GM19351 (cell line): ENCODE results near the gene LHFPL5.

Source experiments
- ATAC-seq: cut with Tn5 transposase; IDR thresholded peaks from one replicate; pipeline ENCODE4 v1.9.1; 2021; ENCODE audit warnings: mild to moderate bottlenecking, moderate library complexity; ENCODE audit not compliant: unreplicated experiment

Gene LHFPL5

GRCh38 chr6:35790683-35791082, 14.5 kb upstream of the LHFPL5 start:
- ATAC-seq: no peak

DNA sequence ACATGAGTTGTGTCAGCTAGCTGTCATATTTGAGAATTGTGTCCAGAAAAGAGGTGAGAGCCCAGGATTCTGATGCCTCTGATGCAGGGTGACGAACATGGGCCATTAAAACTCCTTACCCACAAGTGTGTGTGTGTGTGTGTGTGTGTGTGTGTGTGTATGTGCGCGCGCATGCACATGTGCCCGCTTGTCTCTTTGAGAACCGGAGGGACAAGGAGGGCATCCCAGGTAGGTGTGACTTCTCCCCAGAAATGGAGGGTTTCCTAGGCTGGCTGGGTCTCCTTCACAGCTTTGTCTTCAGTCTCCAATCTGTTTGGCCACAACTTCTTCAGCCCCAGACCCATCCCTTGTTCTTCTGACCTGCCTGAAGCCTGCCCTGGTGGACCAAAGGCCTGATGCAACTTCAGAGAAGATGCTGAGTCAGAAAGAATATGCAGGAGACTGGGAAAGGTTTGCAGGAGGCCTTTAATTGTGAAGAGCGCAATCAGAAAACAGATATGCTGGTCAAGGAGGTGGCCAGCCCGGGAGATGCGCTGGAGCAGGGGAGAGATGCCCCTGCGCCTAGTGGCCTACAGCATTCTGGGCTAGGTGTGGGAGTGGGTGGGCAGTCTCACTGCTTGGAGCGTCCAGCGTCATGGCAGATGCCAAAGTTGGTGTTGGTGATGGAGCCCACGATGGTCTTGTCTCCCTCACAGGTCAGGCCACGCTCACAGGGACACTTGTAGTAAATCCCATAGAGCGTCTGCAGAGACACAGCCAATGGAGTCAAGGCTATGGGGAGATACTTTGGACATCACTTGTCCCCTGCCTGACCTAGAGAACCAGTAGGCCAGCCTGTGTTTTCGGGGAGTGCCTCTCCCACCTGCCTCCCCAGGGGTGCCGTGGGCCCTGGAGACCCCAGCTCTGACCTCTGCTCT, 10.4 kb upstream of the LHFPL5 start:
- no peak for ATAC-seq

DNA sequence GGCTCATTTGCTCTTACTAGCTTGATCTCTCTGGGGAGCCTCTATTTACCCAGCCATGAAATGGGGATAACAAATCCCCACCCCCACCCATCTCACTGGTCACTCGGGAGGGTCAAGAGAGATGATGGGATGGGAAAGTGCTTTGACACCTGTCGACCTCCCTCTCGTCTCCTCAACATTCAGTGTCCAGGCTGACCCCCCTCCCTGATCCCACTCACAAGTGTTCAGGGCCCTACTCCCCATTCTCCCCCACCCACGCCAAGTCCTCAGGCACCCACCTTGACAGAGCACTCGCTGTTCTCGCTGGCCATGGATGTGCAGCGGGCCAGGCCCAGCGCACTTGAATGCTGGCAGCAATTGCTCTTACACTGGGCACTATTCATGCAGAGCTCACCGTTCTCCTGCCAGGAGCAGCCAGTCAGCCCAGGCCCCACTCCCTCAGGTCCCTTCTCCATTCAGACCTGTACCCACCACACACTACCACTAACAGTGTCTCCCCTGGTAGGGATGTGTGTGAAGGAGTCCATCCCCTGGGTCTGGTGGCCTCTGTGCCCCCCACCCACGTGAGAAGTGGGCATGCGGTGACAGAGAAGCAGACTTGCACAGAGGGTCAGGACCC, 9.6 kb upstream of the LHFPL5 start:
- no peak for ATAC-seq

DNA sequence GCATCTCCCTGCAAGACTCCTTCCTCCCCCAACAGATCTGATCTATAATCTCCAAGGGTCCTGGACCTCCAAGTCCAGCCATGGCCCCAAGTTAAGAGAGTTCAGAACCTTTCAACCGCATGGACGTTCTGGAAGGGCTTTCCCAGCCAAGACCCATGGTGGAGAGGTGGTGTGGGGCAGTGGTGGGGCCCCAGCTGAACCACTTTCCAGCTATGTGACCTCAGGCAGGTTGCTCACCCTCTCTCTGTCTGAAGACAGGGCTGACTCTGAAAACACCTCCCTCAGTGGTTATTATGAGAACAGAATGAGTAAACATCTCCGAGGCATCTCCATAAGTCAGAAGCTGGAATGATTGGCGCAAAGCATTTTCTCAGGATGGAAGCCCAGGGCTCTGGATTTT, 8.9 kb upstream of the LHFPL5 start:
- ATAC-seq: no peak

DNA sequence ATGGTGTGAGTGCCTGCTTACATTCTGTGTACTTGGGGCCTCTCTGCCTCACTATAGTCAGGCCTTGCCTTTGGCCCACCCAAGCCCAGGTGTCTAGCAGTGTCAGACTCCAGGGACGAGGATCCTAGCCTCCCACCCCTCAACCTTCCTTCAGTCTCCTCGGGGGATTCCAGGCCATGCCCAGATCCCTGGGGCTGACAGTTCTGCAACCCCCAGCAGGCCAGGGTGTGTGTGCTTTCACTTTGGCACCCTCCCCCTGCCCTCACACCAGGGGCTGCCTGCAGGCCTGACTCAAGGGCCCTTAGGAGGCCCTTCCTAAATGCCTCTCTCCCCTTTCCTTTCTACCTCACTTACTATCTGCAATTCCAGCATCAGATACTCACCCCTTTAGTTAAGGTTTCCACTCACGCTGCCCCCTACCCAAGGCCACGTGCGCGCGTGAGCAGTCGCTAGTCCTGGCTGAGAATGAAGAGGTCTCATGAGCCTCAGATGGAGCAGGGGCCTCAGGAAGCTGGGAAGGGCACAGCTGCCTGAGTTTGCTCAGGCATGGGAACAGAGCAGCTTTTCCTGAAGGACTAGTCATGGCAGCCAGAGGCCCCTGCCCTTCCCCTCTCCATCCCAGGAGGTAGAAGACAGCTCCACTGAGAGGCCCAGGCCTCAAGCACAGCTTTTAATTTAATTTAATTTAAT, 7.2 kb upstream of the LHFPL5 start:
- no peak for ATAC-seq

- ATAC-seq: no peak
Measured at GRCh38 chr6:35798706-35799105, 6.4 kb upstream of the LHFPL5 start.

- ATAC-seq: no peak
Measured at GRCh38 chr6:35801148-35801547, 4.0 kb upstream of the LHFPL5 start.

DNA sequence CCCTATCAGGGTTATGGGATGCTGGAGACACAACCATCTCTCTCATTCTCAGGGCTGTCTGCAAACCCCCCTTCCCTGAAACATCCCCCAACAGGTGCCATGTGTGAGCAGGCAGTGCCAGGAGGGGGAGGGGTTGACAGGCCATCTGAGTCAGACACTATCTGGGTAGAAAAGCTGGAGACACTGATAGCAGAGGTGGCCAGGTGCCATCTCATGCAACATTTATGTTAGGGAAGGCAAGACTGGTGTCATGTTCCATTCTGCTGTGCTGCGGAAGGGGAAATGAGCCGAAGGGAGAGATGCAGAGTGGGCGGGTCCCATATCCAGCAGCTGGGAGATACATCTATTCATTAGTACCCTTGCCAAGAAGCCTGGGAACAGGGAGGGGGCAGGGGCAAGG, 3.5 kb downstream of the LHFPL5 start:
- ATAC-seq: no peak

GRCh38 chr6:35809809-35810208, 4.7 kb downstream of the LHFPL5 start:
- no peak for ATAC-seq

DNA sequence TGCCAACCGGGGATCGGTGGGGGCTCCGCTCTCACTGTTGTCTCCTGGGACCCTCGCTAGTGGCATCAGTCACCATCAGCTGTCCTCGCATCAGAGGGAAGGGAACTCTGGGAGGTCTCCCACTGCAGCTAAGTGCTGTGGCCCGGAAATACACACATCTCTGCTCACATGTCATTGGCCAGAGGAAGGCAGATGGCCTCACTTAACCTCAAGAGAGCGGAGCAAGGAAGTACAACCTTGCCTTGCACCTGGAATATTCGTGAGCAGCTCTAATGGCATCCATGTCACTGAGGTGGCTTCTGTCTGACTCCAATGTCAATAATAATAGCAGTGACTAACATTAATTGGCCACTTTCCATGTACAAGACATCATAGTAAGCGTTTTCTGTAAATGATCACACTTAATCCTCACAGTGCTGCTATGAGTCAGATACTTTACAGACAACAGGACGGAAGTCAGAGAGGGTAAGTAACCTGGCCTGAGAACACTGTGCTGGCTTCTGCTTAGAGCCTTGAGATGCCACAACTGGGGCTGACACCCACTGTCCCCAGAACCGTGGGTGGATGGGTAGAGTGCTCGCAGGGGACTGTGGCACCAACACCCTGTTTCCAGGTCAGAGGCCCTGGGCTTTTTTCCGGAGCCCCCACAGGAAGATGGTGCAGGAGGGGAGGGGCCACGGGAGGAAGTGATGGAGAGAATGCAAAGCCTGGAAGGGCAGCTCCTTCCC, 6.0 kb downstream of the LHFPL5 start:
- ATAC-seq: no peak

- ATAC-seq: no peak
Measured at GRCh38 chr6:35811699-35811995, 6.5 kb downstream of the LHFPL5 start.

DNA sequence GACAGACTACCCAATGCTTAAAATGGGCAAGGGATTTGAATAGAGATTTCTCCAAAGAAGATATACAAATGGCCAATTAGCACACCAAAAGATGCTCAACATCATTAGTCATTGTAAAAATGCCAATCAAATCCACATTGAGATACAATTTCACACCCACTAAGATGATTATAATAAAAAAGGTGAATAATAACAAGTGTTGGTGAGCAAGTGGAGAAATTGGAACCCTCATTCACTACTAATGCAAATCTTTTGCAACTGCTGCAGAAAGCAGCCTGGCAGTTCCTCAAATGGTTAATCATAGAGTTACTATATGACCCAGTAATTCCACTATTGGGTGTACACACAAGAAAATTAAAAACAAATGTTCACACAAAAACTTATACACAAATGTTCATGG, 12.4 kb downstream of the LHFPL5 start:
- no peak for ATAC-seq

DNA sequence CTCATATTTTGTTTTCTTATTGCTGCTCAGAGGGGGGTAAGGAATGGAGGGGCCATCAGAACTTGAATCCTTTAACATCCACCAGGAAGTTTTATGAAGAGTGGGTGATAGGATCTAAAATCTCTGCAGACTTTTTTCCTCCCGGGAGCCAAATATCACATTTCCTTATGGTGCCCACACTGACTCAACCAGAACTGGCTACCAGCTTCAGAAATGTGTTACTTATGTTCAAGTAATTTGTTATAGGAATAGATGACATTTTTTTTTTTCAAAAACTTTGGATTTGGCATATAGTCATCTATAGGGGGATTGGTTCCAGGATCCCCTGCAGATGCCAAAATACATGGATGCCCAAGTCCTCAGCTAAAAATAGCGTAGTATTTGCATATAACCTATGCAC, 18.4 kb downstream of the LHFPL5 start:
- ATAC-seq: no peak

DNA sequence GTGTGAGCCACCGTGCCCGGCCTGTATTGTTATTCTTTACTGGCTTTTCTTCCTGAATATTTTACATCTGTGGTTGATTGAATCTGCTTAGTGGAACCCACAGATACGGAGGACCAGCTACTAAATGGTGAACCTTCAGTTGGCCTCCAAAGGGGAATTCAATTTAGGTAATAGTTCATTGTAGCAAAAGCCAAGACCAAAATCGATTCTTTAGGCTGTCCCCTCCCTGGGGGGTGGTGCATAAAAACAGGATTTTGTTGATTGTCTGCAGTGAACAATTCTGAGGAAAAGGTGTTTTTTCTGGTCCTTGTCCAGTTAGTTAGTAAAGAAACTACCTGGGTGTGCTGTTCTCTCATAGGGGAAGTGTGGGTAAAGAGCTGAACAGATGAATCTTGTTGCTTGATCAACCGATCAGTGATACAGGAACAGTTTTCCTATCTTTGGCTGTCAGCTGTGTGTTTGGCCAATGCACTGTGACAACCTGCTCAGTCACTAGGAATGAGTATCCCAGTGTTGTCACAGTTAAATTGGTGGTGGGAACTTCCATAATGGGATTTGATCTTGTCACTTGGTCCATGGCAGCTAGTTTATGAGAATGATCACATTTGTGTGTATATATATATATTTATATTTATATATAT, 19.5 kb downstream of the LHFPL5 start:
- ATAC-seq: no peak

DNA sequence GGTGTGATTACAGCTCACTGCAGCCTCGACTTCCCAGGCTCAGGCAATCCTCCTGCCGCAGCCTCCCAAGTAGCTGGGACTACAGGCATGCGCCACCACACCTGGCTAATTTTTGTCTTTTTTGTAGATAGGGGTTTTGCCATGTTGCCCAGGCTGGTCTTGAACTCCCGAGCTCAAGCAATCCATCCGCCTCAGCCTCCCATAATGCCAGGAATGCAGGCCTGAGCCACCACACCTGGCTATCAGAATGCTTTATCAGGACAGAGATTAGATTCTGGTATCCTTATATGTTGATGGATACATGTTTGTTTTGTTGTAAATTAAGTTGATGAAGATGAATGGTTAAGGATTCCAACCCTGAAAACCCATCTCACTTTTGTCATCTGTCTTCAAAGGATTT, 24.2 kb downstream of the LHFPL5 start:
- no peak for ATAC-seq

GRCh38 chr6:35831257-35832007, 26.3 kb downstream of the LHFPL5 start:
- no peak for ATAC-seq

DNA sequence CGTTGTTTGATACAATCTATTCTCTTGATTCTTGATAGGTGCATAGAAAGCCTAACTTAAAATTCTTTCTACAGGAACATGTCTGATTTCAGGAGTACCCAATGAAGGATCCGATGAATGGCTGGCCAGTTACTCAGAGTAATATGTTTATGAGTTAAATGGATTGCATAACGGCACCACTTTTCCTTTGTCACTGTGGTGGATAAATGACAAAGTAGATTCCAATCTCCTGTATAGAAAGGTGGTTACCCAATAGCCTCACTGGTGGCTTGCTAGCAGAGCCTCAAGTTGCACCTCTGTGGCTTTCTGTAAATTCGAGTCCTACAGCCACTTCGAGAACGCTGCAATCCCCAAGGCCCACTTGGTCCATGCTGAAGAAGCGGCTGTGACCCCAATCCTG, 28.4 kb downstream of the LHFPL5 start:
- no peak for ATAC-seq

GRCh38 chr6:35839019-35839418, 33.9 kb downstream of the LHFPL5 start:
- ATAC-seq: no peak

- no peak for ATAC-seq
Measured at GRCh38 chr6:35842381-35842780, 37.2 kb downstream of the LHFPL5 start.

DNA sequence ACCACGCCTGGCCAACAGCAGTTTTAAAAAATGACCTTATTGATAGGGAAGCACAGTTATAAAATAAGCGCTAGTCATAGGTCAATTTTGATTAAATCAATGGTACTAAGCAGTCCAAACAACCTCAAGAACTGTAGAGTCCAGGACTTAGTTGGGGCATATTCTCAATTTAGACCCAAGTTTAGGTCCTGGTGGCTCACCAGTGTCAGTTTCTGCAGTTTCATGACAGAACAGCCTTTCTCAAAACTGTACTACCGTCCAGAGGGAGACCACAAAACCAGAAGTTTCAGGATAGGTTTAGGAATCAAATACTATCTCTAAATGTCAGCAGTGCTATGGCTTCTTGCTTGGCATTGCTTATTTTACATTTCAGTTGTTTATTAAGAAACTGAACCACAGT, 39.1 kb downstream of the LHFPL5 start:
- ATAC-seq: no peak
